K562 (cell line): ENCODE results near the gene SMAP2. TPM values are rescaled to one million over a fixed set of nuclear protein-coding genes. Genes with fewer than 3 reads are reported as not detected.

Experiments used
- BDP1 ChIP-seq: IDR thresholded peaks from 3 replicates; pipeline ENCODE4 v1.6.1; 2011; ENCODE audit not compliant: insufficient read length, insufficient read depth
- BRD4 ChIP-seq: fragments of 200-600 bp; sonication (generic); IDR thresholded peaks from 2 replicates; pipeline ENCODE4 v1.6.1; 2017; ENCODE audit warnings: inconsistent platforms
- FOSL1 ChIP-seq: fragments of 200-800 bp; sonication (Bioruptor generic); conservative IDR thresholded peaks from 2 replicates; pipeline ENCODE4 v1.6.1; 2016; ENCODE audit warnings: missing genetic modification characterization, missing compliant biosample characterization
- GTF2A2 ChIP-seq: IDR thresholded peaks from 2 replicates; pipeline ENCODE4 v1.6.1; 2016; ENCODE audit warnings: mild to moderate bottlenecking, missing genetic modification characterization, missing compliant biosample characterization
- KLF1 ChIP-seq: fragments of 450-650 bp; IDR thresholded peaks from 2 replicates; pipeline ENCODE4 v1.6.1; 2016; ENCODE audit warnings: missing genetic modification characterization, missing compliant biosample characterization
- PRMT5 ChIP-seq: sonication (generic); formaldehyde crosslinking; IDR thresholded peaks from 2 replicates; pipeline ENCODE4 v1.5.0; 2020; ENCODE audit warnings: missing genetic modification reagents
- TAF1 ChIP-seq: IDR thresholded peaks from 2 replicates; pipeline ENCODE4 v1.6.1; 2011; ENCODE audit warnings: mild to moderate bottlenecking, low read length, moderate library complexity; ENCODE audit not compliant: insufficient read depth, control insufficient read depth, severe bottlenecking; ENCODE audit errors: extremely low read depth
- TCF3 ChIP-seq: sonication (generic); formaldehyde crosslinking; IDR thresholded peaks from 2 replicates; pipeline ENCODE4 v1.4.0; 2020; ENCODE audit warnings: mild to moderate bottlenecking, missing genetic modification reagents
- ZNF507 ChIP-seq: conservative IDR thresholded peaks from 2 replicates; pipeline ENCODE4 v1.6.1; 2017; ENCODE audit warnings: missing genetic modification characterization, missing compliant biosample characterization
- ZNF589 ChIP-seq: fragments of 200-800 bp; sonication (Bioruptor generic); IDR thresholded peaks from 2 replicates; pipeline ENCODE4 v1.6.1; 2016; ENCODE audit warnings: low read depth, missing genetic modification characterization, missing compliant biosample characterization
- ZNF707 ChIP-seq: fragments of 250-450 bp; sonication (Bioruptor Pico); conservative IDR thresholded peaks from 2 replicates; pipeline ENCODE4 v1.8.0; 2022; ENCODE audit warnings: inconsistent platforms, mild to moderate bottlenecking, moderate library complexity
- ZNF778 ChIP-seq: fragments of 450-650 bp; formaldehyde crosslinking; IDR thresholded peaks from 2 replicates; pipeline ENCODE4 v1.4.0; 2020; ENCODE audit warnings: mild to moderate bottlenecking, moderate library complexity
- polyA plus RNA-seq, 8 experiments: library from polyadenylated mRNA; depleted of rRNA in 4 of 8; stranded (reverse) in 5 of 8; unstranded in 3 of 8; fragments of >200 nt; fragmentation: Nextera tagmentation in 2 of 8; fragmentation: Illumina TruSeq in 1 of 8; extraction: Ambion mirVana in 2 of 8; extraction: Trizol in 1 of 8; gene quantifications; 2 replicates each; pipeline versions ENCODE4 v1.2.1 to v1.2.3, GENCODE V29; 2011 to 2014; ENCODE audit warnings: inconsistent platforms in 1 of 8, missing spikeins in 1 of 8
- total RNA-seq, 7 experiments: library from RNA; depleted of rRNA in 6 of 7; stranded (reverse); fragments of >200 nt in 6 of 7; fragmentation: Illumina TruSeq in 2 of 7; extraction: Trizol in 2 of 7; gene quantifications; 2 replicates each; pipeline versions ENCODE4 v1.2.1 to v1.2.3, GENCODE V29; 2011 to 2021; ENCODE audit warnings: low replicate concordance in 1 of 7
- TF ChIP-seq, protein P1 (sequence below): fragments of 150-350 bp; IDR thresholded peaks from 2 replicates; pipeline ENCODE4 v1.6.1; 2014; ENCODE audit warnings: low read depth, mild to moderate bottlenecking, low read length, borderline replicate concordance
- TF ChIP-seq, protein P2 (sequence below): sonication (generic); formaldehyde crosslinking; IDR thresholded peaks from 2 replicates; pipeline ENCODE4 v1.8.0; 2022; ENCODE audit warnings: missing genetic modification reagents, mild to moderate bottlenecking, borderline replicate concordance
- TF ChIP-seq, protein P3 (sequence below): sonication (generic); formaldehyde crosslinking; IDR thresholded peaks from 2 replicates; pipeline ENCODE4 v1.8.0; 2022; ENCODE audit warnings: mild to moderate bottlenecking, missing genetic modification reagents
- TF ChIP-seq, protein P4 (sequence below): fragments of 250-450 bp; sonication (Bioruptor Pico); IDR thresholded peaks from 2 replicates; pipeline ENCODE4 v1.4.0; 2020; ENCODE audit warnings: mild to moderate bottlenecking, moderate library complexity

SMAP2 gene
- total and polyA plus RNA-seq, 9 of the 15 experiments (the other 6 are each of a cell fraction or from before 2014, with no cell fraction given) = 38.7 to 212 (median 94.1) TPM

DNA sequence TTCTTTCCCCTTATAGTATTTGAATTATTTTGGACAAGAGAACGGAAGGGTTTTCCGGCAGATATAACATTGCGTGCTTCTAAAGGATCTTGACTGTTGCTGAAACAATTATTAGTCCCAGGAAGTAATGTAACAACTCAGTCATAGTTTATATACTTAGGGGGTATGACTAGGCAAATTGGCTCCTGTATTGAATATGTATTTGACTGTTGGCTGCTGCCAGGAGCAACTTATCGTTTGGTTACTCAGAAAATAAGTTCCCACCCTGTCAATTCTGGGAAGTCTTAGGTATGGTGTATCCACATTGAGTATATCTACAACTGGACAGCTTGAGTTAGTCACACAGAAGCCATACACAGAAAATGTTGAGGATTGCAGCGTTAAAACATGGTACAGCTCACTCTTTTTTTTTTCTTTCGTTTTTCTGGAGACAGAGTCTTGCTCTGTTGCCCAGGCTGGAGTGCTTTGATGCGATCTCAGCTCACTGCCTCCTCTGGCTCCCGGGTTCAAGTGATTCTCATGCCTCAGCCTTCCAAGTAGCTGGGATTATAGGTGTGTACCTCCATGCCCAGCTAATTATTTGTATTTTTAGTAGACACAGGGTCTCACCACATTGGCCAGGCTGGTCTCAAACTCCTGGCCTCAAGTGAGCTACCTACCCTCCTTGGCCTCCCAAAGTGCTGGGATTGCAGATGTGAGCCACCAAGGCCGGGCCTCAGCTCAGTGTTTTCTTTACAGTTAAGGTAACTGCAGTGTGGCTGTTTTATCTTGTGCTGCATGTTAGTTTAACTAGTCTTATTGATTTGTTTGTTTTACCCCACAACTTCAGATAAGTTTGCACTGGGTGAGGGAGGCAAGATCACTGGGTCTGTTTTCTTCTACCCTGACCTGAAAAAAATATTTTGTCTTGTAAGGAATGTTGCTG lies 10.2 kb downstream of the SMAP2 start (continued):
- TF ChIP-seq BRD4 = no peak
- TF ChIP-seq, protein P1, sequence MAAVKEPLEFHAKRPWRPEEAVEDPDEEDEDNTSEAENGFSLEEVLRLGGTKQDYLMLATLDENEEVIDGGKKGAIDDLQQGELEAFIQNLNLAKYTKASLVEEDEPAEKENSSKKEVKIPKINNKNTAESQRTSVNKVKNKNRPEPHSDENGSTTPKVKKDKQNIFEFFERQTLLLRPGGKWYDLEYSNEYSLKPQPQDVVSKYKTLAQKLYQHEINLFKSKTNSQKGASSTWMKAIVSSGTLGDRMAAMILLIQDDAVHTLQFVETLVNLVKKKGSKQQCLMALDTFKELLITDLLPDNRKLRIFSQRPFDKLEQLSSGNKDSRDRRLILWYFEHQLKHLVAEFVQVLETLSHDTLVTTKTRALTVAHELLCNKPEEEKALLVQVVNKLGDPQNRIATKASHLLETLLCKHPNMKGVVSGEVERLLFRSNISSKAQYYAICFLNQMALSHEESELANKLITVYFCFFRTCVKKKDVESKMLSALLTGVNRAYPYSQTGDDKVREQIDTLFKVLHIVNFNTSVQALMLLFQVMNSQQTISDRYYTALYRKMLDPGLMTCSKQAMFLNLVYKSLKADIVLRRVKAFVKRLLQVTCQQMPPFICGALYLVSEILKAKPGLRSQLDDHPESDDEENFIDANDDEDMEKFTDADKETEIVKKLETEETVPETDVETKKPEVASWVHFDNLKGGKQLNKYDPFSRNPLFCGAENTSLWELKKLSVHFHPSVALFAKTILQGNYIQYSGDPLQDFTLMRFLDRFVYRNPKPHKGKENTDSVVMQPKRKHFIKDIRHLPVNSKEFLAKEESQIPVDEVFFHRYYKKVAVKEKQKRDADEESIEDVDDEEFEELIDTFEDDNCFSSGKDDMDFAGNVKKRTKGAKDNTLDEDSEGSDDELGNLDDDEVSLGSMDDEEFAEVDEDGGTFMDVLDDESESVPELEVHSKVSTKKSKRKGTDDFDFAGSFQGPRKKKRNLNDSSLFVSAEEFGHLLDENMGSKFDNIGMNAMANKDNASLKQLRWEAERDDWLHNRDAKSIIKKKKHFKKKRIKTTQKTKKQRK = no peak
- no peak; the same call in 1 of the 2 replicates for TF ChIP-seq GTF2A2 (tag)
- no peak for TF ChIP-seq ZNF507 (tag)
- TF ChIP-seq FOSL1 (tag) = peak; percentile 76
- no peak for TF ChIP-seq TAF1
- peak; percentile 88 for TF ChIP-seq TCF3 (CRISPR knock-in tag)
- no peak for TF ChIP-seq KLF1 (tag)
- TF ChIP-seq, protein P2, sequence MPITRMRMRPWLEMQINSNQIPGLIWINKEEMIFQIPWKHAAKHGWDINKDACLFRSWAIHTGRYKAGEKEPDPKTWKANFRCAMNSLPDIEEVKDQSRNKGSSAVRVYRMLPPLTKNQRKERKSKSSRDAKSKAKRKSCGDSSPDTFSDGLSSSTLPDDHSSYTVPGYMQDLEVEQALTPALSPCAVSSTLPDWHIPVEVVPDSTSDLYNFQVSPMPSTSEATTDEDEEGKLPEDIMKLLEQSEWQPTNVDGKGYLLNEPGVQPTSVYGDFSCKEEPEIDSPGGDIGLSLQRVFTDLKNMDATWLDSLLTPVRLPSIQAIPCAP = no peak
- TF ChIP-seq PRMT5 = no peak
- TF ChIP-seq, protein P3, sequence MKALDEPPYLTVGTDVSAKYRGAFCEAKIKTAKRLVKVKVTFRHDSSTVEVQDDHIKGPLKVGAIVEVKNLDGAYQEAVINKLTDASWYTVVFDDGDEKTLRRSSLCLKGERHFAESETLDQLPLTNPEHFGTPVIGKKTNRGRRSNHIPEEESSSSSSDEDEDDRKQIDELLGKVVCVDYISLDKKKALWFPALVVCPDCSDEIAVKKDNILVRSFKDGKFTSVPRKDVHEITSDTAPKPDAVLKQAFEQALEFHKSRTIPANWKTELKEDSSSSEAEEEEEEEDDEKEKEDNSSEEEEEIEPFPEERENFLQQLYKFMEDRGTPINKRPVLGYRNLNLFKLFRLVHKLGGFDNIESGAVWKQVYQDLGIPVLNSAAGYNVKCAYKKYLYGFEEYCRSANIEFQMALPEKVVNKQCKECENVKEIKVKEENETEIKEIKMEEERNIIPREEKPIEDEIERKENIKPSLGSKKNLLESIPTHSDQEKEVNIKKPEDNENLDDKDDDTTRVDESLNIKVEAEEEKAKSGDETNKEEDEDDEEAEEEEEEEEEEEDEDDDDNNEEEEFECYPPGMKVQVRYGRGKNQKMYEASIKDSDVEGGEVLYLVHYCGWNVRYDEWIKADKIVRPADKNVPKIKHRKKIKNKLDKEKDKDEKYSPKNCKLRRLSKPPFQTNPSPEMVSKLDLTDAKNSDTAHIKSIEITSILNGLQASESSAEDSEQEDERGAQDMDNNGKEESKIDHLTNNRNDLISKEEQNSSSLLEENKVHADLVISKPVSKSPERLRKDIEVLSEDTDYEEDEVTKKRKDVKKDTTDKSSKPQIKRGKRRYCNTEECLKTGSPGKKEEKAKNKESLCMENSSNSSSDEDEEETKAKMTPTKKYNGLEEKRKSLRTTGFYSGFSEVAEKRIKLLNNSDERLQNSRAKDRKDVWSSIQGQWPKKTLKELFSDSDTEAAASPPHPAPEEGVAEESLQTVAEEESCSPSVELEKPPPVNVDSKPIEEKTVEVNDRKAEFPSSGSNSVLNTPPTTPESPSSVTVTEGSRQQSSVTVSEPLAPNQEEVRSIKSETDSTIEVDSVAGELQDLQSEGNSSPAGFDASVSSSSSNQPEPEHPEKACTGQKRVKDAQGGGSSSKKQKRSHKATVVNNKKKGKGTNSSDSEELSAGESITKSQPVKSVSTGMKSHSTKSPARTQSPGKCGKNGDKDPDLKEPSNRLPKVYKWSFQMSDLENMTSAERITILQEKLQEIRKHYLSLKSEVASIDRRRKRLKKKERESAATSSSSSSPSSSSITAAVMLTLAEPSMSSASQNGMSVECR (CRISPR knock-in tag) = no peak
- no peak for TF ChIP-seq ZNF707 (CRISPR knock-in tag)
- TF ChIP-seq ZNF778 = no peak
- TF ChIP-seq BDP1 = no peak
- TF ChIP-seq ZNF589 (CRISPR knock-in tag) = no peak; the same call in none of the 2 replicates
- TF ChIP-seq, protein P4, sequence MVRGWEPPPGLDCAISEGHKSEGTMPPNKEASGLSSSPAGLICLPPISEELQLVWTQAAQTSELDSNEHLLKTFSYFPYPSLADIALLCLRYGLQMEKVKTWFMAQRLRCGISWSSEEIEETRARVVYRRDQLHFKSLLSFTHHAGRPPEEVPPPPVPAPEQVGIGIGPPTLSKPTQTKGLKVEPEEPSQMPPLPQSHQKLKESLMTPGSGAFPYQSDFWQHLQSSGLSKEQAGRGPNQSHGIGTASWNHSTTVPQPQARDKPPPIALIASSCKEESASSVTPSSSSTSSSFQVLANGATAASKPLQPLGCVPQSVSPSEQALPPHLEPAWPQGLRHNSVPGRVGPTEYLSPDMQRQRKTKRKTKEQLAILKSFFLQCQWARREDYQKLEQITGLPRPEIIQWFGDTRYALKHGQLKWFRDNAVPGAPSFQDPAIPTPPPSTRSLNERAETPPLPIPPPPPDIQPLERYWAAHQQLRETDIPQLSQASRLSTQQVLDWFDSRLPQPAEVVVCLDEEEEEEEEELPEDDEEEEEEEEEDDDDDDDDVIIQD (CRISPR knock-in tag) = no peak
